Mucosa of descending colon (tissue), 3 donors: ENCODE data around the gene GSE1. TPM values are rescaled to one million over a fixed set of nuclear protein-coding genes. Genes with fewer than 3 reads are reported as not detected.
A peak's percentile ranks its signal among the peaks of the same experiment; 100 is the strongest.

Source experiments
- ATAC-seq: fragments of 200-7000 bp; cut with Tn5 transposase; one replicate; pipeline ENCODE4 v1.9.1; 2020; ENCODE audit warnings: mild to moderate bottlenecking, moderate library complexity
- DNase-seq, 3 donors: peaks; one replicate each; pipeline ENCODE4 v3.0.0-alpha.2; 2020
- H3K36me3 ChIP-seq: fragments of 200-600 bp; one replicate; pipeline ENCODE4 v1.8.0; 2021; ENCODE audit warnings: low read depth, mild to moderate bottlenecking
- H3K4me1 ChIP-seq: fragments of 200-600 bp; one replicate; pipeline ENCODE4 v1.8.0; 2021; ENCODE audit warnings: low read depth, mild to moderate bottlenecking
- H3K4me3 ChIP-seq: fragments of 200-600 bp; one replicate; pipeline ENCODE4 v1.8.0; 2021; ENCODE audit warnings: mild to moderate bottlenecking
- H3K9me3 ChIP-seq: fragments of 200-600 bp; one replicate; pipeline ENCODE4 v1.8.0; 2021; ENCODE audit warnings: mild to moderate bottlenecking
- CTCF ChIP-seq: fragments of 200-600 bp; IDR thresholded peaks from one replicate; pipeline ENCODE4 v1.8.0; 2022; ENCODE audit warnings: antibody characterized with exemption, mild to moderate bottlenecking
- intact Hi-C, 2 donors: fragments of 100-400 bp; cut with DNase I in 1 of 2; cut with micrococcal nuclease in 1 of 2; formaldehyde crosslinking; loops; one replicate each; pipeline versions ENCODE4 v1.11.0 to v1.11.1; 2022; cut with DNase I, micrococcal nuclease
- total RNA-seq, 3 donors: library from RNA; stranded (reverse); fragmentation: NEBNext Ultra II Directional in 2 of 3; extraction: Animal tissue kit (Norgen Biotek cat#: 25700) in 2 of 3; gene quantifications; one replicate each; pipeline versions ENCODE4 v1.2.1 to v1.2.4, GENCODE V29; 2021 to 2023
- donor health status: DM: no; HTN: no; CAD: no; lungs with moderate emphysema.
- donor health status: DM: no; HTN: no; CAD: no.
- donor health status: DM: no; HTN: yes; CAD: no.

Gene GSE1
- total RNA-seq, 3 donors from 2014 or later, result 107 to 122 (median 107) TPM

- no peak for DNase-seq
- no peaks in the 10 kb centered on the region for H3K9me3 ChIP-seq
- H3K36me3 ChIP-seq, result no peaks in the 10 kb centered on the region
- ATAC-seq, result peak; percentile 59
- TF ChIP-seq CTCF, result no peak
- H3K4me3 ChIP-seq, result no peak overlapping the region
- no peaks in the 10 kb centered on the region for H3K4me1 ChIP-seq
- intact Hi-C loops, result no loop called here
Measured at GRCh38 chr16:85707528-85708095, 94.5 kb downstream of the GSE1 start.

GRCh38 chr16:85708338-85708737, 95.2 kb downstream of the GSE1 start:
- Histone ChIP-seq H3K4me1 (no peaks in the 10 kb centered on the region), H3K36me3 (no peaks in the 10 kb centered on the region), H3K4me3 (no peak overlapping the region), H3K9me3 (no peaks in the 10 kb centered on the region)
- ATAC-seq, result no peak
- no peak for DNase-seq
- no peak for TF ChIP-seq CTCF
- intact Hi-C loops, result no loop called here

- Histone ChIP-seq H3K36me3 (no peaks in the 10 kb centered on the region), H3K4me1 (no peaks in the 10 kb centered on the region), H3K9me3 (no peaks in the 10 kb centered on the region), H3K4me3 (no peak overlapping the region)
- ATAC-seq, result no peak
- intact Hi-C loops, result no loop called here
- no peak for DNase-seq
- TF ChIP-seq CTCF, result no peak
Measured at GRCh38 chr16:85709766-85710585, 96.9 kb downstream of the GSE1 start.

- no peak for TF ChIP-seq CTCF
- Histone ChIP-seq H3K36me3 (no peaks in the 10 kb centered on the region), H3K4me1 (no peaks in the 10 kb centered on the region), H3K9me3 (no peaks in the 10 kb centered on the region), H3K4me3 (no peak overlapping the region)
- ATAC-seq, result no peak
- no peak for DNase-seq
- intact Hi-C loops, result no loop called here
Measured at GRCh38 chr16:85710732-85711131, 97.6 kb downstream of the GSE1 start.

- Histone ChIP-seq H3K4me1 (no peaks in the 10 kb centered on the region), H3K9me3 (no peaks in the 10 kb centered on the region), H3K36me3 (no peaks in the 10 kb centered on the region), H3K4me3 (no peak overlapping the region)
- intact Hi-C loops, result no loop called here
- ATAC-seq, result no peak
- DNase-seq, result no peak
- TF ChIP-seq CTCF, result no peak
Measured at GRCh38 chr16:85711982-85712587, 99.0 kb downstream of the GSE1 start.
